ENCODE results near the gene DGKB. TPM values are rescaled to one million over a fixed set of nuclear protein-coding genes. Genes with fewer than 3 reads are reported as not detected.

The DGKB gene
- total RNA-seq, 1 donor from 2014 or later, result 5.5 TPM

DNA sequence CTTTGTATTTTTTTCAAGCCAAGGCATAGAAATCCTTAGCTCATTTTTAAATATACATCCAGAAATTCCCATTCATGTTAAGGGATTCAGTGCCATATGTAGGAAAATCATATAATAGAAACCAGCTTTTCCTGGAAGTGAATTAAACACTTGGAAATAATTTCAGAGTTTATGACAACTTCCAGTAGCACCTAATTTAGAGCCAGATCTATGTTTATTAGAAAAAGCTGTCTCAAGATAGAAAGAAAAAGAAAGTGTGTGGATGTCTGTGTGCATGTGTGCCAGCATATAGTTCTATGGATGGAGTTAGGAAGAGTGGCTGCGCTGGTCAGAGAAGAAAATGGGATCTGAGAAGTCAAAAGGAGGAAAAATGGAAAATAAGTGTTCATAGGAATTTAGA is 225.7 kb downstream of the DGKB start:
- TF ChIP-seq EZH2phosphoT487 (IDR thresholded peaks at IDR 0.05) (no peak), EZH2 (IDR thresholded peaks at IDR 0.05) (no peak)
- TF ChIP-seq, protein P1, sequence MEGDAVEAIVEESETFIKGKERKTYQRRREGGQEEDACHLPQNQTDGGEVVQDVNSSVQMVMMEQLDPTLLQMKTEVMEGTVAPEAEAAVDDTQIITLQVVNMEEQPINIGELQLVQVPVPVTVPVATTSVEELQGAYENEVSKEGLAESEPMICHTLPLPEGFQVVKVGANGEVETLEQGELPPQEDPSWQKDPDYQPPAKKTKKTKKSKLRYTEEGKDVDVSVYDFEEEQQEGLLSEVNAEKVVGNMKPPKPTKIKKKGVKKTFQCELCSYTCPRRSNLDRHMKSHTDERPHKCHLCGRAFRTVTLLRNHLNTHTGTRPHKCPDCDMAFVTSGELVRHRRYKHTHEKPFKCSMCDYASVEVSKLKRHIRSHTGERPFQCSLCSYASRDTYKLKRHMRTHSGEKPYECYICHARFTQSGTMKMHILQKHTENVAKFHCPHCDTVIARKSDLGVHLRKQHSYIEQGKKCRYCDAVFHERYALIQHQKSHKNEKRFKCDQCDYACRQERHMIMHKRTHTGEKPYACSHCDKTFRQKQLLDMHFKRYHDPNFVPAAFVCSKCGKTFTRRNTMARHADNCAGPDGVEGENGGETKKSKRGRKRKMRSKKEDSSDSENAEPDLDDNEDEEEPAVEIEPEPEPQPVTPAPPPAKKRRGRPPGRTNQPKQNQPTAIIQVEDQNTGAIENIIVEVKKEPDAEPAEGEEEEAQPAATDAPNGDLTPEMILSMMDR (IDR thresholded peaks at IDR 0.05), result no peak
- no peaks in the 10 kb centered on the region for H3K79me2 ChIP-seq (ENCODE audit: low read depth)

DNA sequence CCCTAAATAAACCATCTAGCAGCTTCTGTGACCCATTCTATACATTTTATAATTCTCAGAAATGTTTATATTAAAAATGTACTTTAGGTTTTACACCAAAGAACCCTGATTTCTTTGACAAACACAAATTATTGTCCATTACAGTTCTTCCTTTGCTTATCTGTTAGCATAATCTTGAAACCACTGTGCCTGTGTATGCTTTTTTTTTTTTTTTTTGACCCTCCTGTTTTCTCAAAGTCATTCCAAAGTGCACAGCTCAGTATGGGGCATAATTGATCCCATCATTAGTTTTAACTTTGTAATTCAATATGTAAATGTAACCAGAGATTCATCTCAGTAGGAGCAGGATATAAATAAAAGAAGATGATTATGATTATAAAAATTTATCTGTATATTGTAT is 229.3 kb downstream of the DGKB start:
- Histone ChIP-seq H3K4me2 (no peak overlapping the region), H3K9me3 (ENCODE audit: low read depth) (no peaks in the 10 kb centered on the region), H4K20me1 (ENCODE audit: low read depth) (no peaks in the 10 kb centered on the region), H3K4me1 (no peaks in the 10 kb centered on the region), H3K4me3 (no peak overlapping the region), H3K79me2 (ENCODE audit: low read depth) (no peaks in the 10 kb centered on the region), H3K9ac (no peak overlapping the region), H3K27me3 (no peaks in the 10 kb centered on the region), H2AFZ (replicated peaks) (no peak overlapping the region), H3K36me3 (no peaks in the 10 kb centered on the region), H3F3A (ENCODE audit: low read depth) (no peaks in the 10 kb centered on the region), H3K27ac (no peak overlapping the region)
- Mint-ChIP-seq H3K9me3 (no peaks in the 10 kb centered on the region), H3K27me3 (ENCODE audit: insufficient read depth, low read depth) (no peaks in the 10 kb centered on the region), H3K27ac (no peak overlapping the region), H3K4me3 (no peak overlapping the region), H3K4me1 (no peaks in the 10 kb centered on the region), H3K36me3 (no peaks in the 10 kb centered on the region)
- TF ChIP-seq, protein P1 (IDR thresholded peaks at IDR 0.05), result no peak
- no peak for TF ChIP-seq EZH2phosphoT487 (IDR thresholded peaks at IDR 0.05)
- no peak for TF ChIP-seq EZH2 (IDR thresholded peaks at IDR 0.05)
- DNase-seq (ENCODE audit: low spot score), result no peak

More for the DNA sequence above, 225.7 kb downstream of the DGKB start:
- no peaks in the 10 kb centered on the region for H3K36me3 ChIP-seq
- no peak overlapping the region for H3K9ac ChIP-seq
- no peak overlapping the region for H2AFZ ChIP-seq (replicated peaks)
- Mint-ChIP-seq H3K4me3 (no peak overlapping the region), H3K36me3 (no peaks in the 10 kb centered on the region), H3K4me1 (no peaks in the 10 kb centered on the region), H3K27me3 (ENCODE audit: insufficient read depth, low read depth) (no peaks in the 10 kb centered on the region), H3K9me3 (no peaks in the 10 kb centered on the region), H3K27ac (no peak overlapping the region)
- no peaks in the 10 kb centered on the region for H3K27me3 ChIP-seq
- no peaks in the 10 kb centered on the region for H3F3A ChIP-seq (ENCODE audit: low read depth)
- no peak for DNase-seq (ENCODE audit: low spot score)
- no peak overlapping the region for H3K27ac ChIP-seq
- no peak overlapping the region for H3K4me3 ChIP-seq
- peaks cover 9% of the 10 kb centered on the region for H3K4me1 ChIP-seq
- H3K4me2 ChIP-seq, result no peak overlapping the region
- no peaks in the 10 kb centered on the region for H4K20me1 ChIP-seq (ENCODE audit: low read depth)
- H3K9me3 ChIP-seq (ENCODE audit: low read depth), result no peaks in the 10 kb centered on the region

DNA sequence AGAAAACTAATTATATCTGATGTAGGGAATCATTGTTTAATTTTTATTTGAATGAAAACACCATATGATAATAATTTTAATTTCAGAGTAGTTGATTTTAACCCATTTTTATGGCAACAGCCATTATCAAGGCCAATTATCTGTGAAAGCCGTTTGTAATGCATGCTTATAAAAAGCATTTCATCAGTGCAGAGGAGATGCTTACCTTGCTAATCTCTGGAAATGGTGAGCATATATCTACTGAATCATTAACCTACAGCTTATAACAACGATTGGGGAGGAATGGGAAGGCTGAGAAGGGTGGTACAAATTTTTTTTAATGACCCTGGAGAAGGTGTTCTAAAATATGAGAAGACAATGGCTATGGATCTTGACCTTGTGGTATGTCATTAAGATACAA is 235.6 kb downstream of the DGKB start:
- Histone ChIP-seq H3K4me2 (no peak overlapping the region), H3K9ac (no peak overlapping the region), H3K4me1 (no peaks in the 10 kb centered on the region), H3K4me3 (no peak overlapping the region), H3K9me3 (ENCODE audit: low read depth) (no peaks in the 10 kb centered on the region), H2AFZ (replicated peaks) (no peak overlapping the region), H4K20me1 (ENCODE audit: low read depth) (no peaks in the 10 kb centered on the region), H3K27me3 (no peaks in the 10 kb centered on the region), H3F3A (ENCODE audit: low read depth) (no peaks in the 10 kb centered on the region), H3K36me3 (no peaks in the 10 kb centered on the region), H3K79me2 (ENCODE audit: low read depth) (no peaks in the 10 kb centered on the region), H3K27ac (no peak overlapping the region)
- Mint-ChIP-seq H3K27me3 (ENCODE audit: insufficient read depth, low read depth) (no peaks in the 10 kb centered on the region), H3K36me3 (no peaks in the 10 kb centered on the region), H3K4me1 (no peaks in the 10 kb centered on the region), H3K9me3 (no peaks in the 10 kb centered on the region), H3K27ac (no peak overlapping the region), H3K4me3 (no peak overlapping the region)
- no peak for DNase-seq (ENCODE audit: low spot score)
- TF ChIP-seq, protein P1 (IDR thresholded peaks at IDR 0.05), result no peak
- no peak for TF ChIP-seq EZH2 (IDR thresholded peaks at IDR 0.05)
- no peak for TF ChIP-seq EZH2phosphoT487 (IDR thresholded peaks at IDR 0.05)
